Measurements from ENCODE around the gene SLC38A3. TPM values are rescaled to one million over a fixed set of nuclear protein-coding genes. Genes with fewer than 3 reads are reported as not detected.
A peak's percentile ranks its signal among the peaks of the same experiment; 100 is the strongest.

The SLC38A3 gene
- total and polyA plus RNA-seq, 2 experiments from 2014 or later: 24.7 to 56.6 TPM

DNA sequence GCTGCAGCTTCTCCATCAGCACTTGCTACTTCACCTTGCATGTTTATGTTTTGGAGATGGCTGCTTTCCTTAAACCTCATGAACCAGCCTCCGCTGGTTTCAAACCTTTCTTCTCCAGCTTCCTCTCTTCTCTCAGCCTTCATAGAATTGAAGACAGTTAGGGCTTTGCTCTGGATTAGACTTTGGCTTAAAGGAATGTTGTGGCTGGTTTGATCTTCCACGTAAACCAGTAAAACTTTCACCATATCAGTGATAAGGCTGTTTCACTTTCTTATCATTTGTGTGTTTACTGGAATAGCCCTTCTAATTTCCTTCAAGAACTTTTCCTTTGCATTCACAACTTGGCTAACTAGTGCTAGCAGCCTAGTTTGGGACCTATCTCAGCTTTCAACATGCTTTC lies 25.4 kb upstream of the SLC38A3 start:
- Histone ChIP-seq H3K36me3 (replicated peaks; ENCODE audit: insufficient read depth, low read depth) (no peaks in the 10 kb centered on the region), H3K4me3 (no peak overlapping the region), H3K9me2 (replicated peaks; ENCODE audit: insufficient read depth) (no peaks in the 10 kb centered on the region), H3K79me2 (no peaks in the 10 kb centered on the region), H3K9me3 (ENCODE audit: low read depth) (no peaks in the 10 kb centered on the region), H4K20me1 (ENCODE audit: insufficient read depth, poor library complexity, severe bottlenecking) (no peaks in the 10 kb centered on the region), H3K4me1 (ENCODE audit: insufficient read depth) (no peaks in the 10 kb centered on the region), H3K27me3 (peaks cover 4% of the 10 kb centered on the region), H3K4me2 (no peak overlapping the region), H2AFZ (no peak overlapping the region), H3K27ac (no peak overlapping the region)
- DNase-seq (ENCODE audit: low spot score): no peak
- TF ChIP-seq EZH2phosphoT487 (IDR thresholded peaks at IDR 0.05; ENCODE audit: low read depth, severe bottlenecking, unreplicated experiment) (peak; percentile 99), EZH2 (IDR thresholded peaks at IDR 0.05; ENCODE audit: borderline replicate concordance) (no peak)
- TF ChIP-seq, protein P1, sequence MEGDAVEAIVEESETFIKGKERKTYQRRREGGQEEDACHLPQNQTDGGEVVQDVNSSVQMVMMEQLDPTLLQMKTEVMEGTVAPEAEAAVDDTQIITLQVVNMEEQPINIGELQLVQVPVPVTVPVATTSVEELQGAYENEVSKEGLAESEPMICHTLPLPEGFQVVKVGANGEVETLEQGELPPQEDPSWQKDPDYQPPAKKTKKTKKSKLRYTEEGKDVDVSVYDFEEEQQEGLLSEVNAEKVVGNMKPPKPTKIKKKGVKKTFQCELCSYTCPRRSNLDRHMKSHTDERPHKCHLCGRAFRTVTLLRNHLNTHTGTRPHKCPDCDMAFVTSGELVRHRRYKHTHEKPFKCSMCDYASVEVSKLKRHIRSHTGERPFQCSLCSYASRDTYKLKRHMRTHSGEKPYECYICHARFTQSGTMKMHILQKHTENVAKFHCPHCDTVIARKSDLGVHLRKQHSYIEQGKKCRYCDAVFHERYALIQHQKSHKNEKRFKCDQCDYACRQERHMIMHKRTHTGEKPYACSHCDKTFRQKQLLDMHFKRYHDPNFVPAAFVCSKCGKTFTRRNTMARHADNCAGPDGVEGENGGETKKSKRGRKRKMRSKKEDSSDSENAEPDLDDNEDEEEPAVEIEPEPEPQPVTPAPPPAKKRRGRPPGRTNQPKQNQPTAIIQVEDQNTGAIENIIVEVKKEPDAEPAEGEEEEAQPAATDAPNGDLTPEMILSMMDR (IDR thresholded peaks at IDR 0.05; ENCODE audit: poor library complexity): no peak
- WGBS (ENCODE audit: low lambda C conversion rate, missing lambda C conversion rate): 18% methylated on average over 2 of the region's 2 CpGs

DNA sequence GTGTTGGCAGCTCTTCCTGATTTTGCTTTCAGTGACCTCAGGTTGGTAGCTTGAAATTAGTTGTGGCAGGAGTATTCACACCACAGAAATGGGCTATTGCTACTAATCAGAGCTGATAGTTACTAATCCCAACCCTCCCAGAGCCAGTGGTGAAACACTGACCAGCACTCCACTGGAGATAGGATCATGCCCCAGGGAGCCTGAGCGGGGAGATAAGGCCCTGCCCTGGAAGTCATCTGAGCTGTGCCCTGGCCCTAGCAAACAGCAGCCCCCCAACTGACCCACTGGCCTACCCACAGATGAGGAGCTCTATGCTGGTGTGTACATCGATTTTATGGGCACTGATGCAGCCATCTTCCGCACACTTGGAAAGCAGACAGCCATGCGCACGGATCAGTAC lies 23.1 kb upstream of the SLC38A3 start:
- H3K4me2 ChIP-seq: no peak overlapping the region
- DNase-seq (ENCODE audit: low spot score): no peak
- WGBS (ENCODE audit: low lambda C conversion rate, missing lambda C conversion rate): 65% methylated on average over 5 of the region's 5 CpGs
- H3K9me2 ChIP-seq (replicated peaks; ENCODE audit: insufficient read depth): no peaks in the 10 kb centered on the region
- no peak overlapping the region for H3K27ac ChIP-seq
- H3K4me1 ChIP-seq (ENCODE audit: insufficient read depth): no peaks in the 10 kb centered on the region
- H3K9me3 ChIP-seq (ENCODE audit: low read depth): no peaks in the 10 kb centered on the region
- no peaks in the 10 kb centered on the region for H4K20me1 ChIP-seq (ENCODE audit: insufficient read depth, poor library complexity, severe bottlenecking)
- no peak overlapping the region for H2AFZ ChIP-seq
- no peak overlapping the region for H3K4me3 ChIP-seq
- no peaks in the 10 kb centered on the region for H3K79me2 ChIP-seq
- TF ChIP-seq, protein P1 (IDR thresholded peaks at IDR 0.05; ENCODE audit: poor library complexity): no peak
- TF ChIP-seq EZH2 (IDR thresholded peaks at IDR 0.05; ENCODE audit: borderline replicate concordance) (no peak), EZH2phosphoT487 (IDR thresholded peaks at IDR 0.05; ENCODE audit: low read depth, severe bottlenecking, unreplicated experiment) (no peak)
- no peaks in the 10 kb centered on the region for H3K27me3 ChIP-seq
- H3K36me3 ChIP-seq (replicated peaks; ENCODE audit: insufficient read depth, low read depth): no peaks in the 10 kb centered on the region

DNA sequence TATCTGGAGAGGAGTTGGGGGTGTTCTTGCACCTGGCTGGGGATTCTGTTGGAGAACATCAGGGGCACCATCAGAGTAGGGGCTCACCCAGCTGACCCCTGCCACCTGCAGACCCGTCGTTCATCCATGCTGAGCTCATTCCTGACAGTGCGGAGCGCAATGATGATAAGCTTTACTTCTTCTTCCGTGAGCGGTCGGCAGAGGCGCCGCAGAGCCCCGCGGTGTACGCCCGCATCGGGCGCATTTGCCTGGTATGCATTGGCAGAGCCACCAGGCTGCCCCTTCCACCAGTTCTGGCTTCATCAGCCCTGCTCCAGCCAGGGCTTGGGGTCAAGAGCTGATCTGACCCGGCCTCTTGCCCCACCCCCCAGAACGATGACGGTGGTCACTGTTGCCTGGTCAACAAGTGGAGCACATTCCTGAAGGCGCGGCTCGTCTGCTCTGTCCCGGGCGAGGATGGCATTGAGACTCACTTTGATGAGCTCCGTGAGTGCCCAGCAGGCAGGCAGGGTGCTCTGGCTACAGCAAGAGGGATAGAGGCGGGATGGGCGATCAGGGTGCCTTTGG lies 22.5 kb upstream of the SLC38A3 start:
- H2AFZ ChIP-seq: no peak overlapping the region
- no peak overlapping the region for H3K27ac ChIP-seq
- no peak for DNase-seq (ENCODE audit: low spot score)
- H3K36me3 ChIP-seq (replicated peaks; ENCODE audit: insufficient read depth, low read depth): no peaks in the 10 kb centered on the region
- H3K4me1 ChIP-seq (ENCODE audit: insufficient read depth): no peaks in the 10 kb centered on the region
- no peaks in the 10 kb centered on the region for H3K9me3 ChIP-seq (ENCODE audit: low read depth)
- no peaks in the 10 kb centered on the region for H3K79me2 ChIP-seq
- TF ChIP-seq EZH2 (IDR thresholded peaks at IDR 0.05; ENCODE audit: borderline replicate concordance) (no peak), EZH2phosphoT487 (IDR thresholded peaks at IDR 0.05; ENCODE audit: low read depth, severe bottlenecking, unreplicated experiment) (no peak)
- TF ChIP-seq, protein P1 (IDR thresholded peaks at IDR 0.05; ENCODE audit: poor library complexity): no peak
- WGBS (ENCODE audit: low lambda C conversion rate, missing lambda C conversion rate): 92% methylated on average over 26 of the region's 26 CpGs
- no peak overlapping the region for H3K4me3 ChIP-seq
- no peaks in the 10 kb centered on the region for H3K9me2 ChIP-seq (replicated peaks; ENCODE audit: insufficient read depth)
- H4K20me1 ChIP-seq (ENCODE audit: insufficient read depth, poor library complexity, severe bottlenecking): no peaks in the 10 kb centered on the region
- H3K4me2 ChIP-seq: no peak overlapping the region
- H3K27me3 ChIP-seq: no peaks in the 10 kb centered on the region

Measured in hepatocyte (in vitro differentiated cells).